OCI-LY7 (cell line): ENCODE results near the gene LRPAP1. TPM values are rescaled to one million over a fixed set of nuclear protein-coding genes. Genes with fewer than 3 reads are reported as not detected.

ENCODE experiments used
- BruUV-seq: library from RNA; stranded (reverse); fragments of 400-500 nt; replicated peaks from 2 replicates; lab custom pipeline; 2021; lab: Mats Ljungman, UMichigan
- CTCF ChIA-PET: fragments of 300-600 bp; sonication (Branson Sonifier 250); formaldehyde crosslinking; loops from one replicate; lab custom pipeline; 2022; ENCODE audit warnings: antibody characterized with exemption; ENCODE audit not compliant: unreplicated experiment; lab: Charles Lee
- POLR2A ChIA-PET: fragments of 300-600 bp; sonication (Branson Sonifier 250); formaldehyde crosslinking; loops from one replicate; lab custom pipeline; 2022; ENCODE audit warnings: antibody characterized with exemption; lab: Charles Lee
- DNase-seq: peaks from one replicate; pipeline ENCODE4 v3.0.0-alpha.2; 2015; ENCODE audit warnings: low spot score
- H2AFZ ChIP-seq: fragments of 200-600 bp; sonication (generic), shearing (Covaris generic); 2 replicates; pipeline ENCODE4 v1.6.1; 2014; ENCODE audit warnings: mild to moderate bottlenecking, antibody characterized with exemption, low read length, moderate library complexity
- H3K27ac ChIP-seq: fragments of 200-600 bp; sonication (generic); 2 replicates; pipeline ENCODE4 v1.5.1; 2014; ENCODE audit warnings: mixed run types, low read depth, mild to moderate bottlenecking, moderate library complexity, low read length, inconsistent platforms; ENCODE audit not compliant: poor library complexity, severe bottlenecking
- H3K36me3 ChIP-seq: fragments of 200-600 bp; sonication (generic); 2 replicates; pipeline ENCODE4 v1.6.1; 2014; ENCODE audit warnings: mild to moderate bottlenecking, antibody characterized with exemption, low read length, moderate library complexity, mixed read lengths; ENCODE audit not compliant: insufficient read depth
- H3K4me1 ChIP-seq: fragments of 200-600 bp; sonication (generic); 2 replicates; pipeline ENCODE4 v1.5.1; 2014; ENCODE audit warnings: mild to moderate bottlenecking, low read length; ENCODE audit not compliant: insufficient read depth, poor library complexity, severe bottlenecking
- H3K4me2 ChIP-seq: fragments of 200-600 bp; sonication (generic); 2 replicates; pipeline ENCODE4 v1.6.1; 2014; ENCODE audit warnings: mild to moderate bottlenecking, low read length
- H3K4me3 ChIP-seq: fragments of 200-600 bp; sonication (generic); 2 replicates; pipeline ENCODE4 v1.5.1; 2014; ENCODE audit warnings: mild to moderate bottlenecking, low read depth, low read length; ENCODE audit not compliant: poor library complexity, severe bottlenecking
- H3K79me2 ChIP-seq: fragments of 200-600 bp; sonication (generic); 2 replicates; pipeline ENCODE4 v1.6.1; 2016; ENCODE audit warnings: low read depth, mild to moderate bottlenecking, low read length, moderate library complexity, mixed read lengths; ENCODE audit not compliant: insufficient read depth
- H3K9me2 ChIP-seq: fragments of 200-600 bp; sonication (generic); 2 replicates; pipeline ENCODE4 v1.6.1; 2016; ENCODE audit warnings: mild to moderate bottlenecking, low read length, mixed read lengths; ENCODE audit not compliant: insufficient read depth
- H3K9me3 ChIP-seq: fragments of 200-600 bp; sonication (generic); 2 replicates; pipeline ENCODE4 v1.6.1; 2014; ENCODE audit warnings: mild to moderate bottlenecking, mixed run types, low read length, mixed read lengths
- H4K20me1 ChIP-seq: fragments of 200-600 bp; sonication (generic); 2 replicates; pipeline ENCODE4 v1.6.1; 2014; ENCODE audit warnings: mild to moderate bottlenecking, antibody characterized with exemption, low read length, moderate library complexity, mixed read lengths; ENCODE audit not compliant: insufficient read depth
- EZH2phosphoT487 ChIP-seq: fragments of 200-600 bp; sonication (generic); IDR thresholded peaks from 2 replicates; pipeline ENCODE4 v1.6.1; 2018; ENCODE audit warnings: low read depth, borderline replicate concordance, mild to moderate bottlenecking, mixed run types, antibody characterized with exemption, low read length, moderate library complexity, mixed read lengths
- intact Hi-C: fragments of 100-400 bp; cut with micrococcal nuclease; formaldehyde crosslinking; loops from one replicate; pipeline ENCODE4 v1.10.0; 2022; ENCODE audit not compliant: unreplicated experiment
- total RNA-seq, 2 experiments: library from RNA; depleted of rRNA in 1 of 2; stranded (reverse); fragments of >200 nt in 1 of 2; shearing (Covaris generic) in 1 of 2; gene quantifications; 2 replicates each; pipeline ENCODE4 v1.2.3, GENCODE V29; 2014 to 2022
- TF ChIP-seq, protein P1 (sequence below): fragments of 200-600 bp; sonication (generic); conservative IDR thresholded peaks from 2 replicates; pipeline ENCODE4 v1.5.1; 2014; ENCODE audit warnings: mild to moderate bottlenecking, antibody characterized with exemption, low read length, moderate library complexity, mixed read lengths

LRPAP1 gene
- total RNA-seq, 2 experiments from 2014 or later, result 46.2 to 54.7 TPM

DNA sequence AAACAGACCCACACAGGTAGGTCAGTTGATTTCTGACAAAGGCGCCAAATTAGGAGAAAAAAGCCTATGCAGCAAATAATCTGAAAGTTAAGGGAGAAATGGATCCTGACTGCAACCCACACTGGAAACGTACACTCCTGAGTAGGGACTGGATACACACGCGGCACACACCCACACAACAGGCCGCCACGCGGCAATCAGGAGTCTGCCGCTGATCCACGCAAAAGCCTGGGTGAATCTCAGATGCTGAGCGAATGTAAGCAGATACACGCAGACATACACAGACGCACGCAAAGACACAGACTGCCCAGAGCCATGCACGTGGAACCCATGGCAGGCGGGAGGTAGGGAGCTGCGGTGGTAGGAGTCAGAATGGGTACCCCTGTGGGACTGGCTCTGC is 21.7 kb downstream of the LRPAP1 start:
- H3K9me2 ChIP-seq, result no peaks in the 10 kb centered on the region
- ChIA-PET CTCF (no interaction called here), POLR2A (no interaction called here)
- H2AFZ ChIP-seq, result no peak overlapping the region
- no peaks in the 10 kb centered on the region for H3K9me3 ChIP-seq
- intact Hi-C loops, result no loop called here
- no peaks in the 10 kb centered on the region for H3K79me2 ChIP-seq
- no peaks in the 10 kb centered on the region for H3K4me1 ChIP-seq
- no peak overlapping the region for H3K4me3 ChIP-seq
- H3K36me3 ChIP-seq, result peaks cover 72% of the 10 kb centered on the region
- DNase-seq, result no peak
- H3K4me2 ChIP-seq, result no peak overlapping the region
- no peak overlapping the region for H3K27ac ChIP-seq
- TF ChIP-seq EZH2phosphoT487, result no peak
- TF ChIP-seq, protein P1, sequence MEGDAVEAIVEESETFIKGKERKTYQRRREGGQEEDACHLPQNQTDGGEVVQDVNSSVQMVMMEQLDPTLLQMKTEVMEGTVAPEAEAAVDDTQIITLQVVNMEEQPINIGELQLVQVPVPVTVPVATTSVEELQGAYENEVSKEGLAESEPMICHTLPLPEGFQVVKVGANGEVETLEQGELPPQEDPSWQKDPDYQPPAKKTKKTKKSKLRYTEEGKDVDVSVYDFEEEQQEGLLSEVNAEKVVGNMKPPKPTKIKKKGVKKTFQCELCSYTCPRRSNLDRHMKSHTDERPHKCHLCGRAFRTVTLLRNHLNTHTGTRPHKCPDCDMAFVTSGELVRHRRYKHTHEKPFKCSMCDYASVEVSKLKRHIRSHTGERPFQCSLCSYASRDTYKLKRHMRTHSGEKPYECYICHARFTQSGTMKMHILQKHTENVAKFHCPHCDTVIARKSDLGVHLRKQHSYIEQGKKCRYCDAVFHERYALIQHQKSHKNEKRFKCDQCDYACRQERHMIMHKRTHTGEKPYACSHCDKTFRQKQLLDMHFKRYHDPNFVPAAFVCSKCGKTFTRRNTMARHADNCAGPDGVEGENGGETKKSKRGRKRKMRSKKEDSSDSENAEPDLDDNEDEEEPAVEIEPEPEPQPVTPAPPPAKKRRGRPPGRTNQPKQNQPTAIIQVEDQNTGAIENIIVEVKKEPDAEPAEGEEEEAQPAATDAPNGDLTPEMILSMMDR, result no peak
- no peaks in the 10 kb centered on the region for H4K20me1 ChIP-seq
- BruUV-seq, result no TSS peak

GRCh38 chr4:3508542-3508941 is 23.7 kb downstream of the LRPAP1 start:
- ChIA-PET CTCF (no interaction called here), POLR2A (no interaction called here)
- Histone ChIP-seq H2AFZ (no peak overlapping the region), H3K27ac (no peak overlapping the region), H4K20me1 (no peaks in the 10 kb centered on the region), H3K9me2 (no peaks in the 10 kb centered on the region), H3K79me2 (no peaks in the 10 kb centered on the region), H3K4me1 (no peaks in the 10 kb centered on the region), H3K4me3 (no peak overlapping the region), H3K4me2 (no peak overlapping the region), H3K9me3 (no peaks in the 10 kb centered on the region), H3K36me3 (peaks cover 59% of the 10 kb centered on the region)
- no TSS peak for BruUV-seq
- DNase-seq, result no peak
- intact Hi-C loops, result no loop called here
- TF ChIP-seq EZH2phosphoT487, result no peak
- TF ChIP-seq, protein P1, result no peak

DNA sequence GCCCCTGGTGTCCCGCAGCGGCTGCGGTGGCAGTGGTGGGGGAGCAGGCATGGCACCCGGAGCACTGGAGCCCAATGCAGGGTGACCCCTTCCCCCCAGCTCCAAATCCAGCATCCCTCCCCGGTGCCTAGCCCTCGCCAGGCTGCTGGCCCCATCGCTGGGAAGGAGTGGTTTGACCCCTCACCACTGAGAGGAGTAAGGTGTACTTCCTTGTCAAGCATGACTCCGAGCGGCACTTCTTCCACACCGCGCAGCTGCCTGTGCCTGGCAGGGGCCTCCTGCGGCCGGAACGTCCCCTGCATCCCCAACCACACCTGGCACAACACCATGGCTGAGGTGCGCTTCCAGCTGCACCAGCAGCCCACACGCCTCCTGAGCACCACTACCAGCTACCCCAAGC is 27.0 kb downstream of the LRPAP1 start:
- H3K4me3 ChIP-seq, result no peak overlapping the region
- peaks cover 30% of the 10 kb centered on the region for H3K36me3 ChIP-seq
- no peak overlapping the region for H3K27ac ChIP-seq
- H3K9me3 ChIP-seq, result no peaks in the 10 kb centered on the region
- DNase-seq, result no peak
- intact Hi-C loops, result no loop called here
- no peaks in the 10 kb centered on the region for H3K79me2 ChIP-seq
- no peak overlapping the region for H3K4me2 ChIP-seq
- CTCF ChIA-PET, result no interaction called here
- no peaks in the 10 kb centered on the region for H4K20me1 ChIP-seq
- H3K4me1 ChIP-seq, result no peaks in the 10 kb centered on the region
- H3K9me2 ChIP-seq, result no peaks in the 10 kb centered on the region
- no TSS peak for BruUV-seq
- POLR2A ChIA-PET, result no interaction called here
- H2AFZ ChIP-seq, result no peak overlapping the region
- no peak for TF ChIP-seq EZH2phosphoT487
- TF ChIP-seq, protein P1, result no peak
